DMS153 treated with DMSO at 0.1 percent for 48 hours (cell line): Measurements from ENCODE around the gene PCSK5.

ENCODE experiments used
- DNase-seq: peaks from one replicate; lab custom pipeline; 2025; ENCODE audit not compliant: unreplicated experiment; lab: John Stamatoyannopoulos, UW

Gene PCSK5

GRCh38 chr9:76176171-76176570 lies 285.7 kb downstream of the PCSK5 start:
- no peak for DNase-seq

GRCh38 chr9:76177931-76178330 lies 287.5 kb downstream of the PCSK5 start:
- DNase-seq: no peak

- DNase-seq: no peak
These were observed 290.1 kb downstream of the PCSK5 start for GRCh38 chr9:76180541-76180940.

- DNase-seq: no peak
These were observed 290.7 kb downstream of the PCSK5 start for GRCh38 chr9:76181020-76181641.

- DNase-seq: no peak
These were observed 291.3 kb downstream of the PCSK5 start for GRCh38 chr9:76181781-76182180.

GRCh38 chr9:76185432-76185831 lies 295.0 kb downstream of the PCSK5 start:
- DNase-seq: no peak

GRCh38 chr9:76188286-76188685 lies 297.8 kb downstream of the PCSK5 start:
- DNase-seq: no peak

GRCh38 chr9:76188905-76189304 lies 298.4 kb downstream of the PCSK5 start:
- DNase-seq: no peak

GRCh38 chr9:76191493-76191892 lies 301.0 kb downstream of the PCSK5 start:
- DNase-seq: no peak

- DNase-seq: no peak
These were observed 301.5 kb downstream of the PCSK5 start for GRCh38 chr9:76192013-76192412.

- DNase-seq: no peak
These were observed 304.4 kb downstream of the PCSK5 start for GRCh38 chr9:76194896-76195295.

- no peak for DNase-seq
These were observed 307.9 kb downstream of the PCSK5 start for GRCh38 chr9:76198336-76198735.

GRCh38 chr9:76200315-76200714 lies 309.8 kb downstream of the PCSK5 start:
- no peak for DNase-seq

GRCh38 chr9:76200745-76201144 lies 310.3 kb downstream of the PCSK5 start:
- no peak for DNase-seq

GRCh38 chr9:76203373-76203772 lies 312.9 kb downstream of the PCSK5 start:
- no peak for DNase-seq

GRCh38 chr9:76206821-76207220 lies 316.3 kb downstream of the PCSK5 start:
- DNase-seq: no peak

GRCh38 chr9:76213751-76214150 lies 323.3 kb downstream of the PCSK5 start:
- no peak for DNase-seq

GRCh38 chr9:76215066-76215465 lies 324.6 kb downstream of the PCSK5 start:
- DNase-seq: no peak

GRCh38 chr9:76216161-76216649 lies 325.7 kb downstream of the PCSK5 start:
- no peak for DNase-seq

- no peak for DNase-seq
These were observed 327.8 kb downstream of the PCSK5 start for GRCh38 chr9:76218117-76218885.

- no peak for DNase-seq
These were observed 328.5 kb downstream of the PCSK5 start for GRCh38 chr9:76218886-76219445.

- no peak for DNase-seq
These were observed 329.2 kb downstream of the PCSK5 start for GRCh38 chr9:76219560-76220151.
